Measurements from ENCODE around the gene GRIFIN.

Gene GRIFIN

GRCh38 chr7:2474813-2475677, 1.2 kb downstream of the GRIFIN start:
- no peak for TF ChIP-seq CTCF (conservative IDR thresholded peaks at IDR 0.05)
- no peak for TF ChIP-seq ZFX (IDR thresholded peaks at IDR 0.05)
- no peak overlapping the region for H3K27ac ChIP-seq

GRCh38 chr7:2474224-2474623, 2.0 kb downstream of the GRIFIN start:
- H3K27ac ChIP-seq = no peak overlapping the region
- TF ChIP-seq ZFX (IDR thresholded peaks at IDR 0.05) (no peak), CTCF (conservative IDR thresholded peaks at IDR 0.05) (no peak)

- H3K27ac ChIP-seq = no peak overlapping the region
- TF ChIP-seq CTCF (conservative IDR thresholded peaks at IDR 0.05) = no peak
- TF ChIP-seq ZFX (IDR thresholded peaks at IDR 0.05) = no peak
Observed at GRCh38 chr7:2473496-2474180, 2.6 kb downstream of the GRIFIN start.

- no peak overlapping the region for H3K27ac ChIP-seq
- no peak; the same call in 1 of the 2 replicates for TF ChIP-seq CTCF (conservative IDR thresholded peaks at IDR 0.05)
- no peak for TF ChIP-seq ZFX (IDR thresholded peaks at IDR 0.05)
Observed at GRCh38 chr7:2472739-2473138, 3.5 kb downstream of the GRIFIN start.

GRCh38 chr7:2471396-2471795, 4.8 kb downstream of the GRIFIN start:
- H3K27ac ChIP-seq = no peak overlapping the region
- TF ChIP-seq CTCF (conservative IDR thresholded peaks at IDR 0.05) (no peak), ZFX (IDR thresholded peaks at IDR 0.05) (no peak)

- TF ChIP-seq CTCF (conservative IDR thresholded peaks at IDR 0.05) (no peak), ZFX (IDR thresholded peaks at IDR 0.05) (no peak)
- H3K27ac ChIP-seq = no peak overlapping the region
Observed at GRCh38 chr7:2471022-2471329, 5.2 kb downstream of the GRIFIN start.
